Heart left ventricle (tissue), 13 donors: Measurements from ENCODE around the gene GRB2.

Experiments
- CTCF ChIP-seq, 12 donors: fragments of 200-600 bp; sonication (generic) in 4 of 12; IDR thresholded peaks; one replicate each; pipeline versions ENCODE4 v1.5.0 to v1.8.0; 2018 to 2022; ENCODE audit warnings: antibody characterized with exemption in 12 of 12, mild to moderate bottlenecking in 5 of 12
- POLR2A ChIP-seq, 2 donors: fragments of 450-650 bp; IDR thresholded peaks; one replicate each; pipeline ENCODE4 v1.6.1; 2017; ENCODE audit warnings: antibody characterized with exemption in 2 of 2, mild to moderate bottlenecking in 2 of 2, moderate library complexity in 2 of 2
- donor health status: ischemic (EF 13 %, LVEDD 7.1; RV severe dilation, severe dysfunction).
- donor health status: DM: no; HTN: yes; CAD: no.
- donor health status: DM: no; HTN: no; CAD: no.
- donor health status: ischemic (EF 25% LVEDD 6.9; RV normal size, moderate dysfunction).
- donor health status: ischemic (EF 25% LVEDD 5.7; RV mildly dilated, moderate dysfunction).
- donor health status: ischemic (EF 35%, LVEDD 5.7; RV mildly dilated, moderate dysfunction).
- donor health status: nonischemic (EF 11% LVEDD 7.7; RV severe dilation, severe dysfunction).
- donor health status: DM: yes; HTN: yes; CAD: no.
- donor health status: PGD.
- donor health status: ischemic (EF 29% LVEDD 5.4; RV normal size, mild dysfunction).
- donor health status: nonischemic (EF 23%, LVEDD 6.1; RV moderate dilation, normal function).

- TF ChIP-seq CTCF (IDR thresholded peaks at IDR 0.05) (no peak), POLR2A (IDR thresholded peaks at IDR 0.05) (no peak)
These were observed 70.2 kb downstream of the GRB2 start for GRCh38 chr17:75335315-75335714.
